NCI-H510A (cell line): ENCODE results near the gene LRG1.
"Not testable (repeated sequence)": the region's sequence is repeated elsewhere in the genome, so short reads cannot be mapped to it uniquely, and the experiment has no call there.

Experiments used
- DNase-seq: peaks from one replicate; lab custom pipeline; 2025; lab: John Stamatoyannopoulos, UW

The LRG1 gene

DNA sequence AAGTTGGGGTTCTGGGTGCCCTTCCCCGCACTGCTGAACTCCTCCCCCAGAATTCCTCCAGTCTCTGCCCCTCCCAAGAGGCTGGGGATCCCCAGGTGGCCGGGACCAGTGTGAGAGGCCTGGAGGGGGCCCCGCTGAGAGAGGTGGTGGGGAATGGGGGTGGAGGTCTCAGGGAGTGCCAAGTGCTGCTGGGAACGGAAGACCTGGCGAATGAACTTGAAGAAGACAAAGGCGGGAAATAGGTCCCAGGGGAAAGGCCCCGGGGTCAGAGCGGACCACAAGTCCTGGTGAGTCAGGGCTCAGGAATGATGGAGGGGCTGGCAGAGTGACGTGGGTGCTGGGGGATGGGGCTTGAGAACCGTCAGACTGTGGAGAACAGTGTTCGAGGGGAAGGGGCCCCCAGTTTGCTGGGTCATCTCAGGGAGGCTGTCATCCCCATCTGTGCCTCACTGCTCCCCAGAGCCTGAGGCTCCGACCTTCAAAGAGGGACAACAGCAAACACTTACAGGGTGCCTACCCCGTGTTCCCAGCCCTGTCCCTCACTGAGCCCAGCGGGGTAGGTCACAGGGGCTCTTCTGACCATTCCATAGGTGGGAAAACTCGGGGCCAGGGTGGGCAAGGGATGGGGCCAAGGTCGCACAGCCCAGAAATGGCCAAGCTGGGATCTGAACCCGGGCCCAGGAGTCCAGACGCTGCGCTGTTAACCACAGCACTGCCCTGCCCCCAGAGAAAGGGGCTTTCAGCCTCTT is 35.6 kb upstream of the LRG1 start:
- no peak for DNase-seq

DNA sequence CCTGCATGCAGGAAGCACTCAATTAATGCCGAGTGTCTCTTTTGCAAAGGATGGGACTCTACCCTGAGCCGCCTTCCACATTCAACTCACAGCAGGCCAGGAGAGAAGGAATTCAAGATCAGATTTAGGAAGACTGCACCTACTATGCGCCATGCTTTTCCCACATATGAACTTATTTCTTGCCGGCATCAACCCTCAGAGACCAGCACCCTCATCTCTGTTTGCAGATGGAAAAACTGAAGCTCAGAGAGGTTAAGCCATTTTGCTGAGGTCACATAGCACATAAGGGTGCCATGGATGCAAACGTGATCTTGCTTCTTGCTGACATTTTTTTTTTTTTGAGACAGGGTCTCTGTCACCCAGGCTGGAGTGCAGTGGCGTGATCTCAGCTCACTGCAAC is 33.8 kb upstream of the LRG1 start:
- no peak for DNase-seq

DNA sequence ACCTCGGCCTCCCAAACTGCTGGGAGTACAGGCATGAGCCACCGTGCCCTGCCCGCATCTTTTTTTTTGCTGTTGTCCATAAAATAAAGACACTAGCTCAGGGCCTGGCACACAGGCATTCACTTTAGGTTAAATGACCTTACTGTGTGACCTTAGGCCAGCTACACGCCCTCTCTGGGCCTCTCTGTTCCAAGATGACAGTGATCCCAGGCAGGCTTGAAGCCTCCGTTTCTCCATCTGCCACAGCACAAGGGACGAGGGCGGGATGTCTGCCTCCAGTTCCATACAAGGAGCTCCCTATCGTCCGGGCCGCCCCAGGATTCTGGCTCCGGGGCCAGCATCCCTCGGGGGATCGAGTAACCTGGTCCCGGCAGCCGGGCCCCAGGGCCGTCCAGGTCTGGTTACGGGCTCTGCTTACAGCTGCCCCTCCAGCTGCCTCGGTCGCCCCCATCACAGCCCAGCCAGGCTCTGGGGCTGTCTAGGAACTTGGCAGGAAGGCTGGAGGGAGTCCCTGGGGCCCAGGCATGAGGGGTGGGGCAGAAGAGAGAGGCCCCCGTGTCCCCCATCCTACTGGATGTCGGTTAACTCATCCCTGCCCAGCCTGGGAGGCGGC is 31.6 kb upstream of the LRG1 start:
- DNase-seq, result no peak

DNA sequence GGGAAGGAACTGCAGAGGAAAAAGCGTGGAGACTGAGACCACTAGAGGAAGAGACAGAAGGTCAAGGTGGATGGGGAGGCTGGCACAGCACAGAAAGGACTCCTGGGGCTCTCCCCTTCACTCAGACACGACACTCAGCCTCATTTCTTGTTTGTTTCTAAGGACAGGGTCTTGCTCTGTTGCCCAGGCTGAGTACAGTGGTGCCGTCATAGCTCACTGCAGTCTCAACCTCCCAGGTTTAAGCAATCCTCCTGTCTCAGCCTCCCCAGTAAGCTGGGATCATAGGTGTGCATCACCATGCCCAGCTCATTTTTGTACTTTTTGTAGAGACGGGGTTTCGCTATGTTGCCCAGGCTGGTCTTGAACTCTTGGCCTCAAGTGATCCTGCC is 31.1 kb upstream of the LRG1 start:
- no peak for DNase-seq

DNA sequence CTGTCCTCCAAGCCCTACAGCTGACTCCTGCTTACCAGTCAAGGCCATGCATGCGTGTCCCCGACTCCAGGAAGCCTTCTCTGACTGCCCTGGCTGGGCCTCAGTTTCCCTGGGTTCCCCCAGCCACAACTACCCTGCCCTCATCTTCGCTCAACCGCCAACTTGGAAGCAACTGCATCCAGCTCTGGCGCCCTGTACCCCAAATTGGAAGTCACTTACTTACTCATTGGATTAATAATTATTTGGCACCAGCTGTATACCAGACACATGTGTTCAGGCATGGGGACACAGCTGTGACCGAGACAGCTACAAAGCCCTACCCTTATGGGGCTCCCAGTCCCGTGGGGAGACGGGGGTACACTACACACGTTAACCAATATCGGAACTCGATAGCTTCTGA is 30.6 kb upstream of the LRG1 start:
- DNase-seq, result no peak

DNA sequence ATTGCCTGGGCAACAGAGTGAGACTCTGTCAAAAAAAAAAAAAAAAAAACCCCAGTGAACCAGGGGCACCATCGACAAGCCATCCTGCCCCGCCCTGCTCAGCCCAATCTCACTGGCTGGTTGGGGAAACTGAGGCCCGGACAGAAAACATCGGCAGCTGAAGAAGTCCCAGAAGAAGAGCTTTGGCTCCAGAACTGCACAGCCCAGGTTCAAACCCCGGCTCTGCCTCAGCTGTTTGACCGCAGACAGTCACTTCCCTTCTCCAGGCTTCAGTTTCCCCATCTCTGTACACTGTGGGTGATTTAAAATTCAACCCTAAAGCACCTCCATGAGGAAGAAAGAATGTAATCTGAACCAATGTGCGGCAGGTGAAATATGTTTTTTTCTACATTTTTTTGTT is 29.1 kb upstream of the LRG1 start:
- no peak for DNase-seq

DNA sequence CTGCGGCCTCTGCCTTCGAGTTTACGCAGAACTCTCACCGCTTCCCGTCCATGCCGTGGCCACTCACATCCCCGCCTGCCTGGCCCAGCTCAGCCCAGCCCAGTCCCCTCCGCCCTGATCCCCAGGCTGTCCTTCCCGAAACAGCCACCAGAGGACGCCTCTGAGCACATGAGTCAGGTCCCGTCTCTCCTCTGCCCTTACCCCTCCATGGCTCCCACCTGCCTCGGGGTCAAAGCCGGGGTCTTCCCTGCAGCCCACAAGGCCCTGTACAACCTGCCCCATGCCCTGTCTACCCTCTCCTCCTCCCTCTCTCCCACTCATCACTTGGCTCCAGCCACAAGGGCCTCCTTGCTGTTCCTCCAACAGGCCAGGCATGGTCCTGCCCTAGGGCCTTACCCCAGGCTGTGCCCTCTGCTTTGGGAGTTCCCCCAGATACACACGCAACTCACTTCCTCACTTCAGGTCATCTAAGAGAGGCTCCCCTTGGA is 27.8 kb upstream of the LRG1 start:
- no peak for DNase-seq

DNA sequence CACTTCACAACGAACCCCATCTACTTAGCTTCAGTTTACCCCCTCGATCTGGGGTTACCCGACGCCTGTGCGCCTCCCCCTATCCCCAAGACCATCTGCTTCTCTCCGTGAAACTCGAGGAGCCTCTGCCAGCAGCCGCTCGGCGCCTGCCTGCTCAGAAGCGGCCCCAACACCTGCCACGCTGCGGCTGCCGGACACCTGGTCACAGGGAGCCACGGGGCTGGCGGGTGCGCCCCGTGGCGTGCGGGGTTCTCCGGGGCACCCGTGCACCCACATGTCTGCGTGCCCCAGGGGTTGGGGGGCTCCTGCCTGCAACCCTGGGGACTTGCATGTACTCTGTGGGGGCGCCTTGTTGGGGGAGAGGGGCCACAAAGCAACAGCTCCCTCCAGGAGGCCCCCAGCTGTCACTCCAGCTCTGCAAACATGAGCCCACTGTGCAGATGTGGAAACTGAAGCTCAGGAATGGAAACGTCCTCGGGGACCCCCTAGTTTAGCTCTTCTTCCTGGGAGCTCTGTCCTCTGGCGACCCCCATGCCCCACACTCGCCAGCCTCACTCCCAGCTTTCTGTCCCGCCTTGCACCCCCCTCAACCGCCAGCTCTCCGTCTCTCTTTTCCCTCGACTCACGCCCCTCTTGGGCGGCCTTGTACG is 26.7 kb upstream of the LRG1 start:
- DNase-seq, result no peak

DNA sequence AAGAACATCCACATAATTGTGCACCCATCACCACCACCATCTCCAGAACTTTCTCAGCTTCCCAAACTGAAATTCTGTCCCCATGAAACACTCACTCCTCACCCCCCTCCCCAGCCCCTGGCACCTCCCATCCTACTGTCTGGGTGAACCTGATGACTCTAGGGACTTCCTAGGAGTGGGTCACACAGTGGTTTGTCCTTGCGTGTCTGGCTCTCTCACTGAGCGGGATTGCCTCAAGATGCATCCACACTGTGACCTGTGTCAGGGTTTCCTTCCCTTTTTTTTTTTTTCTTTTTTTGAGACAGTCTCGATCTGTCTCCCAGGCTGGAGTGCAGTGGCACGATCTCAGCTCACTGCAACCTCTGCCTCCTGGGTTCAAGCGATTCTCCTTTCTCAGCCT is 23.7 kb upstream of the LRG1 start:
- not testable (repeated sequence) for DNase-seq

DNA sequence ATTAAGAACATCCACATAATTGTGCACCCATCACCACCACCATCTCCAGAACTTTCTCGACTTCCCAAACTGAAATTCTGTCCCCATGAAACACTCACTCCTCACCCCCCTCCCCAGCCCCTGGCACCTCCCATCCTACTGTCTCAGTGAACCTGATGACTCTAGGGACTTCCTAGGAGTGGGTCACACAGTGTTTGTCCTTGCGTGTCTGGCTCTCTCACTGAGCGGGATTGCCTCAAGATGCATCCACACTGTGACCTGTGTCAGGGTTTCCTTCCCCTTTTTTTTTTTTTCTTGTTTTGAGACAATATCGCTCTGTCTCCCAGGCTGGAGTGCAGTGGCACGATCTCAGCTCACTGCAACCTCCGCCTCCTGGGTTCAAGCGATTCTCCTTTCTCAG is 22.2 kb upstream of the LRG1 start:
- DNase-seq, result not testable (repeated sequence)

DNA sequence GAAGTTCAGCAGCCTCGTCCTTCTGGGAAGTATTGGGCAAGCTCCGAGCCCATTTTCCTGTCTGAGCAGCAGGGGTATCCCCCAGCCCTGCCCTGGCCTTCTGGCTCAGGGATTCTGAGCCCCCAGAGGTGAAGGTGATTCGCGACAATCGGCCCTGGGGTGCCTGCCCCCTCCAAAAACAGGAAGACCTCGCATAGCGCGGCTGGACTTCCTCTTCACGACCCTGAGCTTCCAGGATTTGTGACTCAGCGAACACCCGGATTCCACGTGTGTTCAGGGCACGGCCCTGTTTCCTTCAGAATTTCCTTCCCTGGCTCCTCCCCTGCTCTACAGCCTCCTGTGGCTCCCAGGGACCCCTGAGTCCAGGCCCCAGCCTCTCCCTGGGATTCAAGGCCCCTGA is 19.7 kb upstream of the LRG1 start, which contains the start of gene SEMA6B:
Gene SEMA6B, minus strand, starts transcription at position 116 of the 400 bp plus-strand sequence. CDS start 1,227 bp downstream, outside the sequence.
- DNase-seq, result no peak

DNA sequence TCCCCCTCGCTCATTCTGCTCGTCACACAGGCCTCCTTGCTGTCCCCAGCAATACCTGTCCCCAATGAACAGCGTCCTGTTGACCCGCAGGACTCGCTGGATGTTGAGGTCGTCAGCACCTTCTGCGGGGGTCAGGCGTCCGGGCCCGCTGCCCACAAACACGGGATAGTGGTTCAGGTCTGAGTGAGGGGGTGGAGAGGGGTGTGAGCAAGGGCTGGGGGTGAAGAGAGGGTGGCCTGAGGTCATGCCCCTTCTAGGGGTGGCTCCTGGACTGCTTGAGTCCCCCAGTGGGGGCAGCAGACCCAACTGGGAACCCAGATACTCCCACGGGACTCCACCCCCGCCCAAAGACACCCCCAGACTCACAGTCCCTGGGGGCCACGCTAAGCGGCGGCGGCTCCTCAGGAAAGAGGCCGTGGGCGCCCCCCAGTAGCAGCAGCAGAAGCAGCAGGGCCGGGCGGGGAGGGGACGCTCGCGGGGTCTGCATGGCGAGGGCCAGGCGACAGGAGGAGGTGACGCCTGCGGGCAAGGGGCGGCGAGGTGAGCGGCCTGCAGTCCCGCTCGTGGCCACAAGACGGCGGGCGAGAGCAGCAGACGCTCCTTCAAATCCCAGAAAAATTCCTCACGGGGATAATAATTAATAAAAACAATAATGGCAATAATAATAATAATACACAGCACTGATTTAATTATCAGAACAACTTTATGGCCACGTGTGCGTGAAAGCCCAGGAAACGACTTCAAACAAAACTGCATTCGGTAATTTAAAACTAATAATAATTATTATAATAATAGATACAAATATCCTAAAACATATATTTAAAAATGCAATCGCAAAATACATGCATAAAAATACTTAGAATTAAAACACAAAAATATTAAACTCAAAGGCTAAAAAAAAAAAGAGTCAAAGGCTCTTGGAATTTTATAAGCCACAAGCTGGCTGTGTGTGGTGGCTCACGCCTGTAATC is 18.4 kb upstream of the LRG1 start:
- DNase-seq, result no peak

DNA sequence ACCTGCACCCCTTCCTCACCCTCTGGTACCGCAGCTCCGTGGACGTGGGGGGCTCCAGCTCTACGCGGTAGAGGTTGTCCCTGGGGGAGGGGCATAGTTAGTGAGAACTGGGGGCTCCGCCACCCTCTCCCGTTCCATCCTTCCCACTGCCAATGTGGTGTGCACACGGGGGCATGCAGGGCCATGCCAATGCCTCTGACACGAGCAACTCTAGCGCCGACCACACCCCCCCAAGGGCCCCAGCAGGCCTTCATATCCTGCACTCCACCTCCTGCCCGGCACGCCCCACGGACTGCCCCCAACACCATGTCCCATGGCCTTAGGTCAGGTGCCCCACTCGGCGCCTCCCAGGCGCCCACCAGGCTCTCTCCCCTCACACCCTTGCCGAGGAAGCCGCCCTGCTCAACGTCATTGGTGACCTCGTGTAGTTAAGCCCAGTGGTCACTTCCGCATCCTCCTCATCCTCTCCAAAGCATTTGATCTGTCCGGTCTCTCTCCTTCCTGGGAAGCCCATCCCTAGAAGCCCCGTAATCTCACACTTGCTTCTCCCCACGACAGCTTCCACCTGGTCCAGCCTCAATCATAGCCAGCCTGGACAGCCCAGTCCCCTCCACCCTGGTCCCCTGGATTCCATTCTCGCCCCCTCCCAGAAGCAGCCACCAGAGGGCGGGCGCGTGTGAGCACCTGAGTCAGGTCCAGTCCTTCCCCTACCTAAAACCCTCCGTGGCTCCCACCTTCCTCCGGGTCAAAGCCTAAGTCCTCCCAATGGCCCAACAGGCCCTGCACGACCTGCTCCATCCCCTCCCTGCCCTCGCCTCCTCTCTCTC is 17.5 kb upstream of the LRG1 start:
- DNase-seq, result no peak

DNA sequence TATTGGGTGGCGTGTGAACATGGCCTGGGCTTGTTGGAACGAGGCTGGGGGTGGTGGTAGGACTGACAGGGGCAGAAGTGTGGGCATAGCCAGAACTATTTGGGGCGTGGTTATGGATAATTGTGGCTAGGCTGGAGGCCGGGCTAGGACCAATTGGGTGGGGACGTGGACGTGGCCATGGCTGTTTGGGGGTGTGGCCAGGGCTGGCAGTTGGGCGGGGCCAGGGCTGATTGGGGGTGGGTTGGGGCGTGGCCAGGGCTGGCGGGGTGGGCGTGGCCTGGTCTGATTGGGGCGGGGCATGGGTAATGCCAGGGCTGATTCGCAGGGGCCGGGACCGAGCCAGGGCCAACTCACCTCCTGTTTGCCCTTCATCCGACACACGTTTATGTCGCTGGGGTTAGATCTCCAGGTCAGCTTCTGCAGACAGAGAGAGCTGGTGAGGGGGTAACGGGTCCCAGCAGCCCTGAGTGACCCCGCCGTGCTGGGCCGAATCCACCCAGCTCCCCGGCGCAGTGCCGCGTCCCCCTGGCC is 16.8 kb upstream of the LRG1 start:
- no peak for DNase-seq

DNA sequence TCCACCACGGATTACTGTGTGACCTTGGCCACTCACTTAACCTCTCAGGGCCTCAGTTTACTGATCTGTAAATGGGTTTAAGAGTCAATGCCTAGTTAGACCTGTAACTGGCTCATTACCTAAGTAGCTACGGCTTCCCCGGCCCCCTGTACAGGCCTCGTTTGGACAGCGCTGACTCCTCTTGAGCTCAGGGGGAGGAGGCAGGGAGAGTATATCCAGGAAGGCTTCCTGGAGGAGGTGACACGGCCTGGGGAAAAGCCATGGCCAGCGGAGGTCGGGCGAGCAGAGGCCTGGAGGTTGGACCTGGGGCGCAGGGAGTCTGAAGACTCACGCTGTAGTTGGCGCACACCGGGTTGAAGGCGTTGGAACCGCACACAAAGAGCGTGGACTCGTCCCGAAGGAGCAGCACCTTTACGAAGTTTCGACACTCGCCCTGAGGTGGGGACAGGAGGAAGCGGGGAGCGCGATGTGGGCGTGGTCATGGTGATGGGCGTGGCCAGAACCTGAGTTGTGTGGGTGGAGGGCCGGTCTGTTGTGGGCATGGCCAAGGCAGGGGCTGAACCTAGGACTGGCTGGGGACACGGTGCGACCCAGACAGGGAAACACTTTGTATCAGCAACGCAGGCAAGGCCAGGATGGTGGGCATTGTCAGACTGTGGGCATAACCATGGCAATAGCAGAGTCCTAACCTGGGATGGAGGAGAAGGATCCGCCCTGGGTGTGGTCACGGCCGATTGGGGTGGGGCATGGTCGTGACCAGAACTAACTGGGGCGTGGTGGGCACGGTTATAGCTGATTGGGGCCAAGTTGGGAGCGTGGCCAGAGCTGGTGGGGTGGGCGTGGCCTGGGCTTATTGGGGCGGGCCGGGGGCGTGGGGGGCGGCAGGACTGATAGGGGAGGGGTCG is 16.1 kb upstream of the LRG1 start:
- DNase-seq, result no peak

DNA sequence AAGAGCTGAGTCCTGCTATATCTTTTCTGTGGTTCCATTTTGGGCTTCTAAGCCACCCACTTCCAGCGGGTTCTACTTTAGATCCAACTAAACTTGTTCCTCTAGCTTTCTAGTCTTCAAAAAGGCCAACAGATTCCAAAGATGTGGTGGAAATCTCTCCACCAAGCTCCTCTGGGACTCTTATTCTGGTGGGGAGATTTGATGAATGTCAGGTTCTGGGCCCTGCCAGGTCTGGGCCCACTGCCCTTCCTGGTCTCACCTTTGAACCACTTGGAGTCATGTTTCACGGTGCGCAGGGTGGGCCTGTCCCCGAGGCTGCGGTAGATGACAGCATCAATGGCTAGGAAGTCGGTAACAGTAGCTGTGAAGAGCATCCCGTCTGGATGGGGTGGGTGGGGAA is 14.9 kb upstream of the LRG1 start:
- no peak for DNase-seq

DNA sequence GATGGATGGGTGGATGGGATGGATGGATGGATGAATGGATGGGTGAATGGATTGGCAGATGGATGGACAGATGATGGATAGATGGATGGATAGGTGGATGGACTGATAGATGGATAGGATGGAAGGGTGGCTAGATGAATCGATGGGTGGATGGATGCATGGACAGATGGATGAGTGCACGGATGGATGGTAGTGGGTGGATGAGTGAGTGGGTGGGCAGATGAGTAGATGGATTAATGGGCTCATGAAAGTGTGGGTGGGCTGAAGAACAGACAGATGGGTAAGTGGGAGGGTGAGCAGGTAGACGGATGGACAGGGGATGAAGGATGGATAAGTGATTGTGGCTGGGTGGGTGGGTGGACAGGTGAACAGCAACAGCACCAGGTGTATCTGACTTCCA is 13.9 kb upstream of the LRG1 start:
- no peak for DNase-seq

DNA sequence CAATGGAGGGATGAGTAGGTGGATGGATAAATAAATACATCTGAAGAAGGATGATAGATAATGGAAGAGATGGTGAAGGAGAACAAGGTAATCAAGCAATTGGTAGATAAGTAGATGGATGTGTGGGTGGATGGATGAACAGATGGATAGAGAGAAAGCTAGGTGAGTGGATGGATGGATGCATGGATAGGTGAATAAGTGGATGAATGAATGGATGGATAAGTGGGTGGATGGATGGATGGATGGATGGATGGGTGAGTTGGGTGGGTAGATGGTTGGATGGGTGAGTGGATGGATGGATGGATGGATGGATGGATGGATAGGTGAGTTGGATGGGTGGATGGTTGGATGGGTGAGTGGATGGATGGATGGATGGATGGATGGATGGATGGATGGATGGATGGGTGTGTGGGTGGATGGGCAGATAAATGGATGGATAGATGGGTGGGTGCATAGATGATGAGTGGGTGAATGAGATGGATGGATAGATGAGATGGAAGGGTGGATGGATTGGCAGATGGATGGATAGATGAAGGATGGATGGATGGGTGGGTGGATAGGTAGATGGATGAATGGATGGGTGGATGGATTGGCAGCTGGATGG is 13.4 kb upstream of the LRG1 start:
- DNase-seq, result no peak

DNA sequence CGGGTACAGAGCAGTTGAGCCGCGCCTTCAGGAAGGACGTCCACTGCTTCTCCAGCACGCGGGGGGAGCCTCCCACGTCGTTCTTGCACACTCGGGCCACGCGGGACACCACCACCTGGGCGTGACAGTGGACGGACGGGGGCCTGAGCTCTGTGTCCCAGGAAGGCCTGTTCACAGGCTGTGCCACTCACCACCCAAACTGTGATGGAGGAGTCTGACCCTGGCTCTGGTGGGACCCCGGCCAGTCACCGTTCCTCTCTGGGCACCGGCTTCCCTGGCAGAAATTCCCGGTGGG is 12.6 kb upstream of the LRG1 start:
- DNase-seq, result no peak
